GM23338 (cell line): ENCODE data around the gene GP1BB. TPM values are rescaled to one million over a fixed set of nuclear protein-coding genes. Genes with fewer than 3 reads are reported as not detected.

Experiments used
- ATAC-seq: fragments of 200-7000 bp; cut with Tn5 transposase; 3 replicates; pipeline ENCODE4 v1.9.1; 2020
- DNase-seq: peaks from one replicate; pipeline ENCODE4 v3.0.0-alpha.2; 2015; ENCODE audit warnings: low spot score
- H2AFZ ChIP-seq: fragments of 200-600 bp; sonication (generic); 2 replicates; pipeline ENCODE4 v1.8.0; 2016; ENCODE audit warnings: antibody characterized with exemption, mild to moderate bottlenecking, moderate library complexity
- H3F3A ChIP-seq: fragments of 200-600 bp; sonication (generic); replicated peaks from 2 replicates; pipeline ENCODE4 v1.8.0; 2017; ENCODE audit warnings: antibody characterized with exemption, mixed run types, low read depth
- H3K27ac ChIP-seq: fragments of 200-600 bp; sonication (generic); 2 replicates; pipeline ENCODE4 v1.6.1; 2016; ENCODE audit warnings: low read depth
- H3K27me3 ChIP-seq: fragments of 200-600 bp; sonication (generic); 2 replicates; pipeline ENCODE4 v1.8.0; 2016; ENCODE audit warnings: mild to moderate bottlenecking, mixed run types, moderate library complexity; ENCODE audit not compliant: insufficient read depth
- H3K36me3 ChIP-seq: fragments of 200-600 bp; sonication (generic); 2 replicates; pipeline ENCODE4 v1.8.0; 2016; ENCODE audit warnings: mild to moderate bottlenecking; ENCODE audit not compliant: insufficient read depth
- H3K4me1 ChIP-seq: fragments of 200-600 bp; sonication (generic); 2 replicates; pipeline ENCODE4 v1.8.0; 2016; ENCODE audit warnings: mild to moderate bottlenecking, moderate library complexity; ENCODE audit not compliant: insufficient read depth
- H3K4me2 ChIP-seq: fragments of 200-600 bp; sonication (generic); 2 replicates; pipeline ENCODE4 v1.7.1; 2017; ENCODE audit warnings: mixed run types
- H3K4me3 ChIP-seq: fragments of 200-600 bp; sonication (generic); 2 replicates; pipeline ENCODE4 v1.6.1; 2016; ENCODE audit warnings: mixed run types
- H3K79me2 ChIP-seq: fragments of 200-600 bp; sonication (generic); replicated peaks from 2 replicates; pipeline ENCODE4 v1.8.0; 2017; ENCODE audit warnings: mild to moderate bottlenecking; ENCODE audit not compliant: insufficient read depth
- H3K9me2 ChIP-seq: fragments of 200-600 bp; sonication (generic); 2 replicates; pipeline ENCODE4 v1.8.0; 2017; ENCODE audit not compliant: insufficient read depth
- H4K20me1 ChIP-seq: fragments of 200-600 bp; sonication (generic); replicated peaks from 2 replicates; pipeline ENCODE4 v1.8.0; 2017; ENCODE audit warnings: mild to moderate bottlenecking; ENCODE audit not compliant: insufficient read depth
- H3K27ac Mint-ChIP-seq: 2 replicates; pipeline ENCODE4 v1.8.0; 2020; ENCODE audit warnings: inconsistent platforms, mild to moderate bottlenecking, moderate library complexity, mixed read lengths
- H3K27me3 Mint-ChIP-seq: 3 replicates; pipeline ENCODE4 v1.8.0; 2022; ENCODE audit warnings: low read depth, mild to moderate bottlenecking, moderate library complexity, mixed read lengths, inconsistent platforms; ENCODE audit not compliant: insufficient read depth, poor library complexity
- H3K36me3 Mint-ChIP-seq: 3 replicates; pipeline ENCODE4 v1.8.0; 2021; ENCODE audit warnings: low read depth, mild to moderate bottlenecking, inconsistent platforms, moderate library complexity, mixed read lengths
- H3K4me1 Mint-ChIP-seq: 3 replicates; pipeline ENCODE4 v1.8.0; 2020; ENCODE audit warnings: mild to moderate bottlenecking, inconsistent platforms, mixed read lengths
- H3K4me3 Mint-ChIP-seq: 3 replicates; pipeline ENCODE4 v1.8.0; 2021; ENCODE audit warnings: moderate library complexity, mild to moderate bottlenecking, inconsistent platforms, mixed read lengths
- H3K9me3 Mint-ChIP-seq: 3 replicates; pipeline ENCODE4 v1.8.0; 2020; ENCODE audit warnings: moderate library complexity, mild to moderate bottlenecking, inconsistent platforms, mixed read lengths
- CREB1 ChIP-seq: fragments of 250-450 bp; sonication (Bioruptor Pico); IDR thresholded peaks from 2 replicates; pipeline ENCODE4 v1.5.0; 2020; ENCODE audit warnings: low read depth, mild to moderate bottlenecking, moderate library complexity
- CTCF ChIP-seq, 2 experiments: fragments of 200-600 bp in 1 of 2; sonication (generic) in 1 of 2; conservative IDR thresholded peaks; 2 replicates each; pipeline versions ENCODE4 v1.5.1 to v1.6.1; 2016 to 2017; ENCODE audit warnings: antibody characterized with exemption in 2 of 2, low read depth in 2 of 2, mild to moderate bottlenecking in 2 of 2, moderate library complexity in 1 of 2
- ETS1 ChIP-seq: IDR thresholded peaks from 2 replicates; pipeline ENCODE4 v1.6.1; 2016; ENCODE audit warnings: antibody characterized with exemption
- EZH2phosphoT487 ChIP-seq: fragments of 200-600 bp; sonication (generic); IDR thresholded peaks from one replicate; pipeline ENCODE4 v1.8.1; 2018; ENCODE audit warnings: antibody characterized with exemption; ENCODE audit not compliant: unreplicated experiment
- JUNB ChIP-seq: IDR thresholded peaks from one replicate; pipeline ENCODE4 v1.6.1; 2016; ENCODE audit warnings: antibody characterized with exemption; ENCODE audit not compliant: unreplicated experiment
- NANOG ChIP-seq: IDR thresholded peaks from 2 replicates; pipeline ENCODE4 v1.6.1; 2016; ENCODE audit warnings: antibody characterized with exemption, borderline replicate concordance
- POLR2AphosphoS5 ChIP-seq: IDR thresholded peaks from 2 replicates; pipeline ENCODE4 v1.6.1; 2016; ENCODE audit warnings: antibody characterized with exemption, low read depth
- REST ChIP-seq: IDR thresholded peaks from one replicate; pipeline ENCODE4 v1.6.1; 2018; ENCODE audit warnings: antibody characterized with exemption; ENCODE audit not compliant: unreplicated experiment
- STAT1 ChIP-seq: IDR thresholded peaks from one replicate; pipeline ENCODE4 v1.6.1; 2016; ENCODE audit warnings: antibody characterized with exemption; ENCODE audit not compliant: unreplicated experiment
- ZNF114 ChIP-seq: fragments of 250-450 bp; sonication (Bioruptor Pico); IDR thresholded peaks from 2 replicates; pipeline ENCODE4 v1.5.0; 2020; ENCODE audit warnings: mild to moderate bottlenecking, moderate library complexity
- ZNF331 ChIP-seq: fragments of 250-450 bp; sonication (Bioruptor Pico); IDR thresholded peaks from 2 replicates; pipeline ENCODE4 v1.5.0; 2020; ENCODE audit warnings: low read depth, mild to moderate bottlenecking, moderate library complexity
- ZNF462 ChIP-seq: fragments of 250-450 bp; sonication (Bioruptor Pico); IDR thresholded peaks from 2 replicates; pipeline ENCODE4 v1.5.0; 2020; ENCODE audit warnings: mild to moderate bottlenecking, moderate library complexity
- polyA plus RNA-seq: library from polyadenylated mRNA; unstranded; fragments of >200 nt; fragmentation: Nextera tagmentation; extraction: Ambion mirVana; gene quantifications from 2 replicates; pipeline ENCODE4 v1.2.1, GENCODE V29; 2016
- total RNA-seq: library from RNA; depleted of rRNA; stranded (reverse); fragments of >200 nt; shearing (Covaris generic); gene quantifications from 2 replicates; pipeline ENCODE4 v1.2.3, GENCODE V29; 2014

The GP1BB gene
- total and polyA plus RNA-seq, 2 experiments from 2014 or later = 0.53 to 1.3 TPM

- Mint-ChIP-seq H3K9me3 (no peaks in the 10 kb centered on the region), H3K27me3 (peaks cover 11% of the 10 kb centered on the region), H3K36me3 (no peaks in the 10 kb centered on the region), H3K4me3 (no peak overlapping the region), H3K4me1 (peaks cover 9% of the 10 kb centered on the region), H3K27ac (no peak overlapping the region)
- Histone ChIP-seq H2AFZ (no peak overlapping the region), H3K27me3 (no peaks in the 10 kb centered on the region), H3K79me2 (no peaks in the 10 kb centered on the region), H3K9me2 (no peaks in the 10 kb centered on the region), H3K36me3 (no peaks in the 10 kb centered on the region), H3K27ac (no peak overlapping the region), H3F3A (no peaks in the 10 kb centered on the region), H3K4me3 (no peak overlapping the region), H3K4me2 (no peak overlapping the region), H3K4me1 (no peaks in the 10 kb centered on the region), H4K20me1 (no peaks in the 10 kb centered on the region)
- no peak for DNase-seq
- TF ChIP-seq STAT1 = no peak
- TF ChIP-seq ETS1 = no peak
- no peak for TF ChIP-seq NANOG
- no peak for TF ChIP-seq ZNF114
- no peak for TF ChIP-seq EZH2phosphoT487
- TF ChIP-seq ZNF462 = no peak
- TF ChIP-seq REST = no peak
- no peak for TF ChIP-seq CREB1 (CRISPR knock-in tag)
- no peak for TF ChIP-seq JUNB
- no peak for TF ChIP-seq ZNF331 (CRISPR knock-in tag)
- no peak for TF ChIP-seq CTCF (conservative IDR thresholded peaks at IDR 0.05; ENCODE audit: low read depth in 2 of 2)
- no peak for TF ChIP-seq POLR2AphosphoS5
- ATAC-seq = no peak
Measured at GRCh38 chr22:19743651-19744050, 20.3 kb downstream of the GP1BB start.
